CD4-positive, CD25-positive, alpha-beta regulatory T cell (primary cell): ENCODE data around the gene IKBKE. TPM values are rescaled to one million over a fixed set of nuclear protein-coding genes. Genes with fewer than 3 reads are reported as not detected.

Experiments used
- ATAC-seq, 2 donors: fragments of 150-1000 bp; cut with Tn5 transposase; one replicate each; pipeline ENCODE4 v1.10.0; 2021; ENCODE audit warnings: low read depth in 2 of 2, moderate number of reproducible peaks in 2 of 2, moderate library complexity in 1 of 2
- DNase-seq, 3 donors: peaks; one replicate each; pipeline versions ENCODE4 v3.0.0 to v3.0.0-alpha.2; 2012 to 2022; ENCODE audit warnings: mixed read lengths in 1 of 3
- H3K27ac ChIP-seq: one replicate; pipeline ENCODE4 v1.7.0; 2013; ENCODE audit warnings: mild to moderate bottlenecking, low read length; ENCODE audit not compliant: insufficient read depth, poor library complexity, severe bottlenecking
- H3K27me3 ChIP-seq: one replicate; pipeline ENCODE4 v1.7.0; 2013; ENCODE audit warnings: low read length; ENCODE audit not compliant: control insufficient read depth, insufficient read depth
- H3K36me3 ChIP-seq: one replicate; pipeline ENCODE4 v1.7.0; 2013; ENCODE audit warnings: mild to moderate bottlenecking, low read length, moderate library complexity; ENCODE audit not compliant: control insufficient read depth, insufficient read depth
- H3K4me1 ChIP-seq: 2 replicates; pipeline ENCODE4 v1.7.0; 2013; ENCODE audit warnings: mild to moderate bottlenecking, low read length; ENCODE audit not compliant: insufficient read depth, control insufficient read depth, poor library complexity, severe bottlenecking
- H3K4me3 ChIP-seq: one replicate; pipeline ENCODE4 v1.7.0; 2013; ENCODE audit warnings: low read depth, mild to moderate bottlenecking, low read length, moderate library complexity
- H3K9me3 ChIP-seq, 2 experiments: 1 replicate in 1 of 2; 2 replicates in 1 of 2; pipeline ENCODE4 v1.7.0; 2013; ENCODE audit warnings: low read length in 2 of 2, mild to moderate bottlenecking in 1 of 2, moderate library complexity in 1 of 2; ENCODE audit not compliant: control insufficient read depth in 2 of 2
- H3K27ac Mint-ChIP-seq, 3 donors: one replicate each; pipeline ENCODE4 v1.8.0; 2020 to 2022; ENCODE audit warnings: mild to moderate bottlenecking in 3 of 3, mixed read lengths in 3 of 3, moderate library complexity in 2 of 3
- H3K27me3 Mint-ChIP-seq: one replicate; pipeline ENCODE4 v1.8.0; 2022; ENCODE audit warnings: mild to moderate bottlenecking, mixed read lengths
- H3K36me3 Mint-ChIP-seq: one replicate; pipeline ENCODE4 v1.8.0; 2020; ENCODE audit warnings: mixed read lengths
- H3K4me1 Mint-ChIP-seq, 4 donors: one replicate each; pipeline ENCODE4 v1.8.0; 2020 to 2022; ENCODE audit warnings: mixed read lengths in 4 of 4, mild to moderate bottlenecking in 1 of 4
- H3K4me3 Mint-ChIP-seq, 4 donors: one replicate each; pipeline ENCODE4 v1.8.0; 2020 to 2022; ENCODE audit warnings: mild to moderate bottlenecking in 4 of 4, mixed read lengths in 4 of 4, moderate library complexity in 3 of 4
- H3K9me3 Mint-ChIP-seq, 7 donors: one replicate each; pipeline ENCODE4 v1.8.0; 2020 to 2022; ENCODE audit warnings: mixed read lengths in 7 of 7, mild to moderate bottlenecking in 3 of 7, moderate library complexity in 2 of 7
- polyA plus RNA-seq, 4 donors: library from polyadenylated mRNA; unstranded; fragments of 300-500 nt; fragmentation: Illumina TruSeq; gene quantifications; one replicate each; pipeline ENCODE4 v1.2.3, GENCODE V29; 2021
- total RNA-seq: library from RNA; stranded (reverse); gene quantifications from one replicate; pipeline ENCODE4 v1.2.3, GENCODE V29; 2022

IKBKE gene
- total and polyA plus RNA-seq, 5 donors from 2014 or later = 55.3 to 87.4 (median 78.3) TPM

DNA sequence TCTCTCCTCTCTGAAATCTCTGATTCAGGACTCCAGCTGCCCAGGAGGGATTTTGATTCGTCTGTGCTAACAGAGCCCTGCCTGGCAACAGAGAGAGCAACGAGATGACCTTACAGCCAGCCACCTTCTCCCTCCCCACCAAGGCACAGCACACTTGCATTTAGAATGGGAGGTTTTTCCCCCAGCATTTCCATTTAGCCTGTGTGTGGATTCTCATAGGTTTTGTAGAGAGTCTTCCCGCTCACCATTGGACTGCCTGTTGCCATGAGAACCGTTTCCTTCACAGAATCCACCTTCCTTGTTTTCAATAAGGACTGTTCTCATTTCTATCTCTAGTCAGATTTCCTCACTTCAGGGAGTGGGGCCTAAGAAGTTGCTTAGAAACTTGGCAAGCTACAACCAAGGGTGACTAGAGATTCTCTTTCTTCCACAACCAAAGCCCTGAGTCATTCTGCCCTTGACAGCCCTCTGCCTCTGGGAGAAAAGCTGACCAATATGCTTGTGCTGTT is 5.8 kb upstream of the IKBKE start:
- Histone ChIP-seq H3K9me3 (no peaks in the 10 kb centered on the region), H3K4me3 (no peak overlapping the region), H3K27ac (peak overlapping the region; percentile 80), H3K4me1 (peaks cover 43% of the 10 kb centered on the region), H3K36me3 (no peaks in the 10 kb centered on the region), H3K27me3 (no peaks in the 10 kb centered on the region)
- H3K4me3 Mint-ChIP-seq = no peak overlapping the region
- peak overlapping the region; percentile 72 to 100 (median 90) for H3K27ac Mint-ChIP-seq
- H3K36me3 Mint-ChIP-seq = peaks cover 5% of the 10 kb centered on the region
- peaks cover 19 to 70% (median 55%) of the 10 kb centered on the region in 4 donors for H3K4me1 Mint-ChIP-seq
- H3K9me3 Mint-ChIP-seq = no peaks in the 10 kb centered on the region
- no peaks in the 10 kb centered on the region for H3K27me3 Mint-ChIP-seq
- DNase-seq (no peak), ATAC-seq (no peak)

DNA sequence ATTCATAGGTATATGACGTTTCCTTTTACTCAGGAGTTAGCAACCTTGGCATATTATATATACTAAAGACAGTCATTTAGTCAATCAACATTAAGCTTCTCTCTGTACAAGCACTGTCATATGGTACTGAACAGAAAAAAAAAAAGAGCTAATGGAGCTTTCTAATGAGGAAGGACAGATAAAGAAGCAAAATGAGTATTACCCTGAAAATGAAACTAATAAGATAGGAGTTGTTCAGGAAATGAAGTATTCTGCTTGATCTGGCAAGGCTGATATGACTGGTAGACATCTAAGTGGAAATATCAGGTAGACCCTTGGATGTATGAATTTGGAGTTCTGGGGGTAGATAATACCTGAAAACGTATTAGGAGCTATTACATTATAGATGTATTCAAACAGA is 4.3 kb upstream of the IKBKE start:
- Histone ChIP-seq H3K9me3 (no peaks in the 10 kb centered on the region), H3K4me3 (peak overlapping the region; percentile 46), H3K4me1 (peaks cover 55% of the 10 kb centered on the region), H3K36me3 (no peaks in the 10 kb centered on the region), H3K27me3 (no peaks in the 10 kb centered on the region), H3K27ac (peak overlapping the region; percentile 80)
- Mint-ChIP-seq H3K4me1 (peaks cover 23 to 78% (median 63%) of the 10 kb centered on the region in 4 donors), H3K36me3 (peaks cover 5% of the 10 kb centered on the region), H3K27me3 (no peaks in the 10 kb centered on the region), H3K27ac (peak overlapping the region; percentile 72 to 100 (median 90)), H3K9me3 (no peaks in the 10 kb centered on the region), H3K4me3 (peak overlapping the region; percentile 70 to 95 (median 88))
- DNase-seq = peak in 2 of 3 donors; percentile 39 to 76
- peak; percentile 5 to 7 for ATAC-seq

DNA sequence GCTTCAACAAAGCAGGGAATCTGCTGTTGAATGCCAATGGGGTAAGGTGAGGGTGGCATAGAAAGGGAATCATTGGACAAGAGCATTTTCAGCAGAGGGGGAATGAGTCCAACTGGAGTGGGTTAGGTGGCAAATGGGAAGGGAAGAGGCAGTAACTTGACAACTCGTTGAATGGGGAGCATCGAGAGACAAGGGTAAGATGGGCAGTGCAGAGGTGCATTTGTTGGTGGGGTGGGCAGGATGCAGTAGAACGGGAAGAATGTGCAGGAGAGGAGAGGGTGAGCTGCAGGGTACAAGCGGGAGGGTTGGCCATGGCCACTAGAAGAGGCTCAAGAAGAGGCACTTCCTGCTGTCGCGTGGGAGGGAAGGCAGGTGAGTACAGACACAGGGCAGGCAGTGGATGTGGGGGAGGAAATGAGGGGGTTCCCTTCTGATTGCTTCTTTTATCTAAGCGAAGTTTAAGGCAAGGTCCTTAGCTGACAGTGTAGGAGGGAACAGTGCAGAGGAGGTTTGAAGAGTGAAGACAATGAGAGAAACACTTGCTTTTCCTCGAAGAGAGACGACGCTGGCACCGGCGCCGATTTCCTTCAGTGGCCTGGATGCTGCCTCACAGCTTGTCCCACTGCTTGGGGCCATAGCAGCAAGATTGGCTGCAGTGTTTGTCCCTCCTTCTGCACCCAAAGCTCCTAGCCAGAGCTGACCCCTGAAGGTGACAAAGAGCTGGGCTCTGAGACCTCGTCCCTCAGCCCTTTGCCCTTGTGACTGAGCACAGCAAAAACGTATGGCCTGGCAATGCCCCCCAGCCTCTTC is 3.2 kb upstream of the IKBKE start:
- H3K4me3 Mint-ChIP-seq = peak overlapping the region; percentile 83 to 95 (median 90)
- peak overlapping the region; percentile 80 for H3K27ac ChIP-seq
- DNase-seq (peak in 1 of 3 donors; percentile 72), ATAC-seq (peak in 1 of 2 donors; percentile 4)
- peaks cover 65% of the 10 kb centered on the region for H3K4me1 ChIP-seq
- peaks cover 23 to 82% (median 62%) of the 10 kb centered on the region in 4 donors for H3K4me1 Mint-ChIP-seq
- H3K27me3 Mint-ChIP-seq = no peaks in the 10 kb centered on the region
- peak overlapping the region; percentile 64 for H3K4me3 ChIP-seq
- H3K27me3 ChIP-seq = no peaks in the 10 kb centered on the region
- no peaks in the 10 kb centered on the region for H3K9me3 ChIP-seq
- peak overlapping the region; percentile 94 to 100 (median 96) for H3K27ac Mint-ChIP-seq
- no peaks in the 10 kb centered on the region for H3K9me3 Mint-ChIP-seq
- no peaks in the 10 kb centered on the region for H3K36me3 ChIP-seq
- H3K36me3 Mint-ChIP-seq = no peaks in the 10 kb centered on the region

DNA sequence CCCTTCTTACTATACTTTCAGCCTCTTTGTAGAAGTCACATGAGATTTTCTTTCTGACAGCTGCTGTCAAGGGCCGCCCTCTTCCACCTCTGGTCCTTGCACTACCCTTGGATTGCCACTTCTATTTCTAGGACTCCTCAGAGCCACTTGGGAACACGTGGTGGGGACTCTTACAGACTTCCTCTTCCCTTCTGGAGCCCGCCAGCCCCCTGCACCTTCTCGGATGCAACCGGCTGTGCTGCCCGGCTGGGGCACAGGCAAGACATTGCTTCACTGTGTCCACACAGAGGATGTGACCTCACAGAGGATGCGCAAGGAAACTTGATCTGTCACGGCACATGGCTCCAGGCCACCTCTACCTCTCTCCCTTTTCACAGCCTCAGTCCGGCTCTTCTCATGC is 2.4 kb upstream of the IKBKE start:
- Mint-ChIP-seq H3K36me3 (no peaks in the 10 kb centered on the region), H3K27me3 (no peaks in the 10 kb centered on the region), H3K4me3 (peak overlapping the region; percentile 83 to 95 (median 90)), H3K4me1 (peaks cover 23 to 87% (median 62%) of the 10 kb centered on the region in 4 donors), H3K27ac (peak overlapping the region; percentile 94 to 100 (median 96)), H3K9me3 (no peaks in the 10 kb centered on the region)
- H3K36me3 ChIP-seq = no peaks in the 10 kb centered on the region
- DNase-seq (peak in 1 of 3 donors; percentile 58), ATAC-seq (no peak)
- no peaks in the 10 kb centered on the region for H3K27me3 ChIP-seq
- H3K27ac ChIP-seq = peak overlapping the region; percentile 80
- no peaks in the 10 kb centered on the region for H3K9me3 ChIP-seq
- H3K4me1 ChIP-seq = peaks cover 74% of the 10 kb centered on the region
- peak overlapping the region; percentile 64 for H3K4me3 ChIP-seq

DNA sequence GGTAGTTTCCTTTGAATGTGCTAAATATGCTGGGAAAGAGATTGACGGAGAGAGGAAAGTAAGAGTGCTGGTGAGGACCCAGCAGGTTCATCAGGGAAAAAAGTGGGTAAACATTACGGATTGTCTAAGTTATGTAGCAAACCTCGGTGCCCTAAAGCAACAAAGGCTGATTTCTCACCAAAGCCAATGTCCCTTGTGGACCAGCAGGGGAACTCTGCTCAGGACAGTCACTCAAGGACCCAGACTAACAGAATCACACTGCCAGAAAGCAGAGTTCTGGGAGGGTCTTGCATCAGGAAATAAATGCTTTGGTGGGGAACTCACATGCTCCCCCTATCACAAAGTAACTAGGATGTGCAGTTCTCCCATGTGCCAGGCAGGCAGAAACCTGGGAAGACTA is 1.7 kb upstream of the IKBKE start:
- DNase-seq (no peak), ATAC-seq (no peak)
- Histone ChIP-seq H3K36me3 (peaks cover 6% of the 10 kb centered on the region), H3K27me3 (no peaks in the 10 kb centered on the region), H3K4me3 (peak overlapping the region; percentile 55), H3K9me3 (no peaks in the 10 kb centered on the region), H3K4me1 (peaks cover 80% of the 10 kb centered on the region), H3K27ac (peak overlapping the region; percentile 80)
- Mint-ChIP-seq H3K4me3 (peak overlapping the region; percentile 83 to 95 (median 90)), H3K27ac (peak overlapping the region; percentile 94 to 100 (median 96)), H3K4me1 (peaks cover 18 to 87% (median 63%) of the 10 kb centered on the region in 4 donors), H3K9me3 (no peaks in the 10 kb centered on the region), H3K36me3 (peaks cover 4% of the 10 kb centered on the region), H3K27me3 (no peaks in the 10 kb centered on the region)

DNA sequence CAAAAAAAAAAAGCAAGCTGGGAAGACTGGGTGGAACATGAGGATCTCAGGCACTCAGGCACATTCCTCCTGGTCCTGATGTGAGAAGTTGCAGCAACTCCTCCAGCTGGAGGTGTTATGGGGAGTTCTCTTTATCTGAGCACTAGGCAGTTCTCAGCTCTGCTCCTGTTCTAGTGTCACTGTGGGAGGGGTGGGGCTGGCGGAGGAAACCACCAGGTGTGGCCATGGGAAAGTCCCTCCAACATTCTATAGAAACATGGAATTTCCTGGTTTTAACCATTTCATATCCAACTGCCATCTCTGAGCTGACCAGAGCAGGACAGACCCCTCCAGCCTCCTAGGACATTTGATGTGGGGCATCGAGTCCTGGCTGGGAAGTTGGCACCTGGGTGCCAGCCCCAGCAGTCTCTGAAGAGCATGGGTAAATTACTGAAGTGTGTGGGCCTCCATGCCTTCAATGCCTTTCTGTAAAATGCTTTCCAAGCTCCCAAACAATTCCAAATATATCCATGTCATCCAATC is 804 bp upstream of the IKBKE start:
- peaks cover 10% of the 10 kb centered on the region for H3K36me3 Mint-ChIP-seq
- no peaks in the 10 kb centered on the region for H3K9me3 Mint-ChIP-seq
- H3K27ac Mint-ChIP-seq = peak overlapping the region; percentile 96 to 97 (median 96)
- Histone ChIP-seq H3K4me3 (peak overlapping the region; percentile 86), H3K27ac (peak overlapping the region; percentile 80), H3K4me1 (peaks cover 83% of the 10 kb centered on the region), H3K9me3 (no peaks in the 10 kb centered on the region), H3K36me3 (peaks cover 13% of the 10 kb centered on the region), H3K27me3 (no peaks in the 10 kb centered on the region)
- peak in 2 of 3 donors; percentile 25 to 54 for DNase-seq
- peak overlapping the region; percentile 83 to 95 (median 90) for H3K4me3 Mint-ChIP-seq
- no peak for ATAC-seq
- no peaks in the 10 kb centered on the region for H3K27me3 Mint-ChIP-seq
- H3K4me1 Mint-ChIP-seq = peaks cover 18 to 90% (median 68%) of the 10 kb centered on the region in 4 donors

DNA sequence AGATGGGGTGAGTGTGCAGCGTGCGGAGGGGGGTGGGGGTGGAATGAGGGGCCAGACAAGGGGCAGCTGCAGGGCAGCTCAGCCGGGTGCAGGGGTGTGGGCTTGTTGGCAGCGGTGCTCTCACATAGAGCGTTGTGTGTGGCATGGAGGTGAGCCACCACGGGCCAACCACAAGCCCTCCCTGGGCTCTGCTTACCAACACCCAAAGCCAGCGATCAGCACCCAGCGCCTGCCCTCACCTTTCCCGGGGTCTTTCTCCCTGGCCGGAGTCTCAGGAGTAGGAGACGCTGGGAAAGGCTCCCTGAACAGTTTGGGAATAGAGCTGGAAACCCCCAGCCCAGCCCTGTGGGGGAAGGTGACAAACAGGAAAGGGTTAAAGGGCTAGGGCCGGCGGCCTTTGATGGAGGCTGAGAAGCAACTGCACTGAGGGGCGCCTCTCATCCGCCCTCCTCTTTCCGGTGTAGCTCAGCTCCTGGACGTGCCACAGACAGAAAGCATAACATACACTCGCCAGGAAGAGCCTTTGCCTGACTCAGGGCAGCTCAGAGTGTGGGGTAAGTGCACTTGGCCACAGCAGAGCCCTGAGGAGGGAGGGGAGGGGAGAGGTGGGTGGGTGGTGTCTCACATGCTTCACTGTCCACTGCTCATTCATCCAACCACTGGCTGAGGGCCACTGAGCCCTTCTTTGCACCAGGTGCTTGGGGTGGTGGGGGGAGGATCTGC is 577 bp downstream of the IKBKE start:
- H3K27ac ChIP-seq = peak overlapping the region; percentile 80
- H3K27me3 Mint-ChIP-seq = no peaks in the 10 kb centered on the region
- peak overlapping the region; percentile 86 for H3K4me3 ChIP-seq
- DNase-seq (peak; percentile 16 to 88 (median 37)), ATAC-seq (peak; percentile 68 to 69)
- peaks cover 16 to 86% (median 64%) of the 10 kb centered on the region in 4 donors for H3K4me1 Mint-ChIP-seq
- H3K36me3 ChIP-seq = peaks cover 27% of the 10 kb centered on the region
- peaks cover 79% of the 10 kb centered on the region for H3K4me1 ChIP-seq
- H3K27me3 ChIP-seq = no peaks in the 10 kb centered on the region
- H3K9me3 ChIP-seq = no peaks in the 10 kb centered on the region
- H3K36me3 Mint-ChIP-seq = peaks cover 21% of the 10 kb centered on the region
- peak overlapping the region; percentile 83 to 95 (median 90) for H3K4me3 Mint-ChIP-seq
- no peaks in the 10 kb centered on the region for H3K9me3 Mint-ChIP-seq
- peak overlapping the region; percentile 96 to 97 (median 96) for H3K27ac Mint-ChIP-seq
